HepG2 (cell line): ENCODE measurements around the gene PPP4C. TPM values are rescaled to one million over a fixed set of nuclear protein-coding genes. Genes with fewer than 3 reads are reported as not detected.
A peak's percentile ranks its signal among the peaks of the same experiment; 100 is the strongest.

Experiments
- ATF5 ChIP-seq: sonication (generic); formaldehyde crosslinking; IDR thresholded peaks from 2 replicates; pipeline ENCODE4 v1.4.0; 2020; ENCODE audit warnings: mild to moderate bottlenecking, low read depth, missing genetic modification reagents
- ATF6 ChIP-seq: sonication (generic); formaldehyde crosslinking; conservative IDR thresholded peaks from 2 replicates; pipeline ENCODE4 v1.4.0; 2020; ENCODE audit warnings: missing genetic modification reagents
- BATF2 ChIP-seq: sonication (generic); formaldehyde crosslinking; IDR thresholded peaks from 2 replicates; pipeline ENCODE4 v1.8.0; 2022; ENCODE audit warnings: mild to moderate bottlenecking, missing genetic modification reagents, moderate library complexity
- FOXJ3 ChIP-seq: sonication (generic); formaldehyde crosslinking; IDR thresholded peaks from 2 replicates; pipeline ENCODE4 v1.4.0; 2020; ENCODE audit warnings: missing genetic modification reagents, mild to moderate bottlenecking, borderline replicate concordance
- MBD4 ChIP-seq: IDR thresholded peaks from 2 replicates; pipeline ENCODE4 v1.6.1; 2012; ENCODE audit warnings: low read length, inconsistent platforms, borderline replicate concordance
- PITX1 ChIP-seq: sonication (generic); formaldehyde crosslinking; IDR thresholded peaks from 2 replicates; pipeline ENCODE4 v1.5.1; 2020; ENCODE audit warnings: mild to moderate bottlenecking, missing genetic modification reagents
- THAP8 ChIP-seq: sonication (generic); formaldehyde crosslinking; IDR thresholded peaks from 2 replicates; pipeline ENCODE4 v1.5.1; 2020; ENCODE audit warnings: missing genetic modification reagents, mild to moderate bottlenecking, borderline replicate concordance
- ZBTB40 ChIP-seq, 2 experiments: fragments of 450-650 bp in 1 of 2; sonication (generic) in 1 of 2; formaldehyde crosslinking in 1 of 2; IDR thresholded peaks; 2 replicates each; pipeline versions ENCODE4 v1.6.1 to v1.8.0; 2016 to 2022; ENCODE audit warnings: antibody characterized with exemption in 1 of 2, mild to moderate bottlenecking in 1 of 2, missing genetic modification reagents in 1 of 2
- ZC3H4 ChIP-seq: sonication (generic); formaldehyde crosslinking; IDR thresholded peaks from 2 replicates; pipeline ENCODE4 v1.4.0; 2020; ENCODE audit warnings: missing genetic modification reagents, borderline replicate concordance
- ZNF136 ChIP-seq: sonication (generic); formaldehyde crosslinking; IDR thresholded peaks from 2 replicates; pipeline ENCODE4 v1.8.1; 2022; ENCODE audit warnings: low read depth, mild to moderate bottlenecking, moderate library complexity, missing genetic modification reagents
- ZNF180 ChIP-seq: sonication (generic); formaldehyde crosslinking; IDR thresholded peaks from 2 replicates; pipeline ENCODE4 v1.4.0; 2020; ENCODE audit warnings: low read depth, missing genetic modification reagents, borderline replicate concordance
- ZNF749 ChIP-seq: sonication (generic); formaldehyde crosslinking; IDR thresholded peaks from 2 replicates; pipeline ENCODE4 v1.8.0; 2022; ENCODE audit warnings: mild to moderate bottlenecking, missing genetic modification reagents, moderate library complexity, borderline replicate concordance
- ZNF878 ChIP-seq: sonication (generic); formaldehyde crosslinking; IDR thresholded peaks from 2 replicates; pipeline ENCODE4 v1.8.1; 2023; ENCODE audit warnings: mild to moderate bottlenecking, missing genetic modification reagents, moderate library complexity
- polyA plus RNA-seq, 8 experiments: library from polyadenylated mRNA; depleted of rRNA in 3 of 8; stranded (reverse) in 7 of 8; unstranded in 1 of 8; fragments of >200 nt; fragmentation: Illumina TruSeq in 4 of 8; extraction: Trizol in 4 of 8; gene quantifications; 2 replicates each; pipeline versions ENCODE4 v1.2.1 to v1.2.3, GENCODE V29; 2011 to 2016; ENCODE audit warnings: low read depth in 4 of 8, missing spikeins in 1 of 8, mixed read lengths in 1 of 8; ENCODE audit not compliant: insufficient read depth in 1 of 8
- total RNA-seq, 5 experiments: library from RNA; depleted of rRNA; stranded (reverse); fragments of >200 nt; fragmentation: Illumina TruSeq; extraction: Trizol; gene quantifications; 2 replicates each; pipeline ENCODE4 v1.2.3, GENCODE V29; 2016; ENCODE audit warnings: low read depth in 1 of 5

The PPP4C gene
- total and polyA plus RNA-seq, 2 of the 13 experiments (the other 11 are each of a cell fraction or from before 2014, with no cell fraction given): 176 to 220 TPM

GRCh38 chr16:30065102-30065942 lies 10.5 kb upstream of the PPP4C start, which contains the start of gene ALDOA (continued):
- TF ChIP-seq ZBTB40 (IDR thresholded peaks at IDR 0.05) (no peak), ZBTB40 (CRISPR knock-in tag; IDR thresholded peaks at IDR 0.05) (peak; percentile 91), ZNF749 (CRISPR knock-in tag) (peak; percentile 96), ZC3H4 (CRISPR knock-in tag) (peak; percentile 84), ZNF878 (CRISPR knock-in tag) (peak; percentile 92), ZNF180 (no peak), ATF5 (CRISPR knock-in tag) (no peak; the same call in 1 of the 2 replicates), BATF2 (CRISPR knock-in tag) (0 out of 2 replicates have a peak, but pooled peaks have one; percentile 87), ATF6 (CRISPR knock-in tag) (peak; percentile 60; the same call in 1 of the 2 replicates), FOXJ3 (CRISPR knock-in tag) (peak; percentile 65; the same call in 1 of the 2 replicates), MBD4 (no peak), ZNF136 (CRISPR knock-in tag) (peak; percentile 96; the same call in 1 of the 2 replicates), THAP8 (peak; percentile 96; the same call in 1 of the 2 replicates), PITX1 (CRISPR knock-in tag) (peak; percentile 76)
